Kidney tubule cell (primary cell): ENCODE results near the gene KNTC1.
A peak's percentile ranks its signal among the peaks of the same experiment; 100 is the strongest.

ENCODE experiments used
- DNase-seq: peaks from one replicate; pipeline ENCODE4 v3.0.0-alpha.2; 2018; ENCODE audit warnings: low spot score

The KNTC1 gene

DNA sequence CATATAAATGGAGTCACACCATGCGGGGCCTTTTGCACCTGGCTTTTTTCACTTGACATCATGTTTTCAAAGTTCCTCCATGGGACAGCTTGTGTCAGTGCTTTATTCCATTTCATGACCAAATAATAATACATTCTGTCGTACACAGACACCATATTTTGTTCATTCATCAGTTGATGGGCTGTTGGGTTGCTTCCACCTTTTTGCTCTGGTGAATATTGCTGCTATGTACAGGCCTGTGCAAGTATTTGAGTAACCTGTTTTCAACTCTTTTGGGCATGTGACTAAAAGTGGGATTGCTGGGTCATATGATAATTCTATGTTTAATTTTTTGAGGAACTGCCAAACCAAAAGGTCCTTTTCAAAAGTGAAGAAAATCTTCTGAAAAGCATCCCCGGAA is 129.2 kb downstream of the KNTC1 start:
- DNase-seq: no peak

DNA sequence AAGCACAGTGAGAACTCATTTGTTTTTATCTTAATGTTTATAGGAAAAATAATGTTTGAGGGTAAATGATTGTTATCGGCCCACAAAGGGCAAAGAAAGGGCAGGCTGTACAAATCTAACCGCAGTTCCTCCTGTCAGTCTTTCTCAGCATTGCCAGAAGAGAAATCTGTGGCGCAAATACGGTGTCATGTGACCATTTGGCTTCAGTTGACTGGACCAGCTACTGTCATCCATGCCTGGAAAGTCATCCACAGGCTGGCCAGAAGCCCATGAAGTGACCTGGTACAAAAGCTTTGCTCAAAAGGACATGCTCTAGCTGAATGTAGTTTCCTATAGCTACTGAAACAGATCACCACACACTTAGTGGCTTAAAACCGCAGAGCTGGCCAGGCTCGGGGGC is 132.5 kb downstream of the KNTC1 start:
- DNase-seq: peak; percentile 50

DNA sequence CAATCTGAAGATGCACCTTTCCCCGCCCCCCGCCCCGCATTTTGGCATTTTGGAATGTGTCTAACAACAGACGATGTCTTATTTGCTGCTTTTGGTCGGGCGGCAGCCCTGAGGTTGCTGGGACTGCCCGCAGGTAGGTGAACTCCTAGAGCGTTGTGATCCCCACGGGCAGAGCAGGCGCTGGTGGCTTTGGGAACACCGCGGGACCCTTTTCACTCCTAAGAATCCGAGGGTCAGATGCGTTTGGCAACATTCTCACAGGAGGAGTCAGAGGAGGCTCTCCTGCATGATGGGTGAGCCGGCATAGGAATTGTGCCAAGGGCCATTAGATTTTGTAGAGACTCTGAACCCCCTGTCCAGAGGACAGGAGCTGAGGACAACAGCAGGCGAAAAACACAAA is 134.2 kb downstream of the KNTC1 start:
- DNase-seq: no peak

DNA sequence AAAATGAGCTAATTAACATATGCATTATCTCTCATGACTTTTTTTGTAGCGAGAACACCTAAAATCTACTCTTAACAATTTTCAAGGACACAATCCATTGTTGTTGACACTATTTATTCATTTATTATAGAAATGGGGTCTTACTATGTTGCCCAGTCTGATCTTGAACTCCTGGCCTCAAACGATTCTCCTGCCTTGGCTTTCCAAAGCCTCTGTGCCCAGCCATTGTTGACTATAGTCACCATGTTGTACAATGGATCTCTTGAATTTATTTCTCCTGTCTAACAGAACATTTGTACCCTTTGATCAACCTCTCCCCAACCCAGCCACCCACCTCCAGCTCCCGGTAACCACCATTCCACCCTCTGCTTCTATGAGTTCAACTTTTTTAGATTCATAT is 134.9 kb downstream of the KNTC1 start:
- no peak for DNase-seq

DNA sequence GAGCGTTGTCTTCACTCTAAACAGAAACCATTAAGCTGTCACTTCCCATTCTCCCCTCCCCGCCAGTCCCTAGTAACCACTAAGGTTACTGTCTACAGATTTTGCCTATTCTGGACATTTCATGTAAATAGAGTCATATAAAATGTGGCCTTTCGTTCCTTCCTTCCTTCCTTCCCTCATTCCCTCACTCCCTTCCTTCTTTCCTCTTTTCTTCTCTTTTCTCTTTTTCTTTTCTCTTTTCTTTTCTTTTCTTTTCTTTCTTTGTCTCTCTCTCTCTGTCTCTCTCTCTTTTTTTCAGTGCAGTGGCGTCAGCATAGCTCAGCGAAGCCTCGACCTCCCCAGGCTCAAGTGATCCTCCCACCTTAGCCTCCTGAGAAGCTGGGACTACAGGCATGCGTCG is 138.3 kb downstream of the KNTC1 start:
- no peak for DNase-seq

DNA sequence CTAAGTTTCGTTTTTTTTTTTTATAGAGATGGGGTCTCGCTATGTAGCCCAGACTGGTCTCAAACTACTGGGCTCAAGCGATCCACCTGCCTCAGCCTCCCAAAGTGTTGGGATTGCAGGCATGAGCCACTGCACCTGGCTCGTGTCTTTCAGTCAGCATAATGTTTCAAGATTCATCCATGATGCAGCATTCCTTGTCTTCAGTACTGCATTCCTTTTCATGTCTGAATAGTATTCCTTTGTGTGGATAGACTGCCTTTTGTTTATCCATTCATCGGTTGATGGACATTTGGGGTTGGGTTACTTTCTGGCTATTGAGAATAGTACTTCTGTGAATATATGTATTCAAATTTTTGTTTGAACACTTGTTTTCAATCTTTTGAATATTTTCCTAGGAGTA is 138.7 kb downstream of the KNTC1 start:
- DNase-seq: no peak

DNA sequence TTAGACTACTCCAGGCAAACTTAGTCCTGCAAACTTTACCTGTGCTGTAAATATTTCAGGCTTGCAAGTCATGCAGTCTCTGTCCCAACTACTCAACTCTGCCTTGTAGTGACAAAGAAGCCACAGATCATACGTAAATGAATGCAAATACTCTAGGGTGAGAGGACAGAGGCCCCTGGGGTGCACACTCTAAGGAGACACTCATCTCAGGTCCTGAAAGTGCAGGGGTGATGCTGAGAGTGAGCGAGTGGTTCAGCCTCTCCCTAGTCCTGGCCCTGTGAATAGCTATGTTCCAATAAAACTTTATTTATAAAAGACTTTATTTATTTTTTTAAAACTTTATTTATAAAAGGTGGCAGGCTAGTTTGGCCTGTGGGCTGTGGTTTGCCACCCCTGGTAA is 141.2 kb downstream of the KNTC1 start:
- DNase-seq: no peak

DNA sequence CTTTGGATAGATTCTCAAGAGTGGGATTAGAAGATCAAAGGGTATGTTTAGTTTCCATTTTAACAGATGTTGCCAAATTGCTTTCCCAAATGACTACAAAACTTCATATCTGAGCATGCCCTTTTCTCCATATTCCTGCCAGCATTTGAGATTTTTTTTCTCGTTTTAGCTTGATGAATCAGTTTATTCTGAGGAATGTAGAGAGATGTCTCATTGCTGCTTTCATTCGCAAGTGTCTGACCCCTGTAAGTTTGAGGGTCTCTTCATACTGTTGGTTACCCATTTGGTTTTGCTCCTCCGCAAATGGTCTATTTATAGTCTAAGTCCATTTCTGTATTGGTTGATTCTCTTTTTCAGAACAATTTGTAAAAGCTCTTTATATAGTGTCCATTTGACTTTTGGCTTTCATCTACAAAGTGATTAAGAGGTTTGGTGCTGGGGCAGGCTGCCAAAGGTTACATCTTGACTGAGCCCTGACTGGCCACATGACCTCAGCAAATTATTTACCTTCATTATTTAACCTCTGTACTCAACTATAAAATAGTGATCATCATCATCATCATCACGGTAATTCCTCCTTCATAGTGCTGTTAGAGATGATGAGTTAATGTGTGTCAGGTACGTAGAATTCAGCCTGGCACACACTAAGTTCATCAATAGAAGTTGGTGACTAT is 142.5 kb downstream of the KNTC1 start:
- peak; percentile 87 for DNase-seq

DNA sequence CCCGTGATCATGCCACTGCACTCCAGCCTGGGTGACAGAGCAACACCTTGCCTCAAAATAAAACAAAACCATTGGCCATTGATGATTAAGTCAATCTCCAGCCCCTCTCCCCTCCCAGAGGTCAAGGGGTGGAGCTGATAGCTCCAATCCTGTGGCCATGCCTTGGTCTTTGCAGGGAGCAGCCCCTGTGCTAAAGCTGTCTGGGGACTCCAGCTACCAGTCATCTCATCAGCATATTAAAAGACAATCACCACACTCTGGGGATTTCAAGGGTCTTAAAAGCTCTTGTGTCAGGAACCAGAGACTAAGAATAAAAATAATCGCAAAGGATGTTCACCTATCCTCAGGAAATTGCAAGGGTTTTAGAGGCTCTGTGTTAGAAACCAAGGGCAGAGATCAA is 145.5 kb downstream of the KNTC1 start:
- no peak for DNase-seq
